Lower leg skin (tissue), 4 donors: ENCODE results near the gene TXNL4B. TPM values are rescaled to one million over a fixed set of nuclear protein-coding genes. Genes with fewer than 3 reads are reported as not detected.

Source experiments
- DNase-seq, 2 donors: peaks; one replicate each; pipeline ENCODE4 v3.0.0-alpha.2; 2019; ENCODE audit warnings: low spot score in 2 of 2
- H3K4me3 ChIP-seq: fragments of 200-600 bp; sonication (generic); 2 replicates; pipeline ENCODE4 v1.5.1; 2017; ENCODE audit warnings: mild to moderate bottlenecking, low read depth; ENCODE audit not compliant: poor library complexity, severe bottlenecking
- CTCF ChIP-seq, 3 donors: fragments of 450-650 bp; IDR thresholded peaks; one replicate each; pipeline ENCODE4 v1.5.1; 2016; ENCODE audit warnings: antibody characterized with exemption in 3 of 3, mild to moderate bottlenecking in 3 of 3, moderate library complexity in 2 of 3
- POLR2A ChIP-seq, 2 donors: fragments of 450-650 bp; IDR thresholded peaks; one replicate each; pipeline ENCODE4 v1.6.1; 2016 to 2017; ENCODE audit warnings: antibody characterized with exemption in 2 of 2, mild to moderate bottlenecking in 1 of 2, moderate library complexity in 1 of 2
- WGBS, 2 donors: methylation state at CpG; one replicate each; pipeline ENCODE4 v1.1.5; 2018; 5-methylcytosine and 5-hydroxymethylcytosine counted together
- intact Hi-C: fragments of 100-400 bp; cut with DNase I; formaldehyde crosslinking; loops from one replicate; pipeline ENCODE4 v1.15.0; 2023; ENCODE audit warnings: low total_unique reads
- total RNA-seq, 4 donors: library from RNA; depleted of rRNA; stranded (reverse); fragments of >200 nt; gene quantifications; one replicate each; pipeline ENCODE4 v1.1.0, GENCODE V29; 2016

TXNL4B gene
- total RNA-seq, 4 donors from 2014 or later: 10.5 to 12.4 (median 11.4) TPM

DNA sequence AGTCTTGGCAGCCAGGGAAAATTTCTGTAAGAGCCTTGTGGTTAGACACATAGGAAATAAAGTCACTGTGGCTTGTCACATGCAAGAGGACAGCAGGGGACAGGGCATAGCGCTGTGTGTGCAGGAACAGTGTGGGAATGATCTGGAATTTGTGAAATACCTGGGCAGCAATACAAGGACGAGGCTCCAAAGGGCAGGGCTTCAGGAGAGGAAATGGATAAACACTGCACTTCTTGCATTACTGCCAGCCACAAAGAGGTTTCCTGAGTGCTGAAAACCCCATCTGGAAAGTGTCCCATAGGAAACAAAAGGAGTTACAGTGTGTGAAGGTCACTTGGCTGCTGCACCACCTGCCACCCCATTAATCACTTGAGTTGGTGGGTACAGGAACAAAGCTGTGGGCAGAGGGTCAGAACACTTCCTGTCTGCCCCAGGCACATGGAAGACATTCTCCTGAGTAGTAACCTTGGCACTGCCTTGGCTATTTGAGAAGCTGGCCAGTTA, 51.2 kb downstream of the TXNL4B start:
- TF ChIP-seq POLR2A (IDR thresholded peaks at IDR 0.05) (no peak), CTCF (IDR thresholded peaks at IDR 0.05) (no peak)
- H3K4me3 ChIP-seq: no peak overlapping the region
- 54 to 79% methylated on average over 2 of the region's 2 CpGs for WGBS, 2 donors
- DNase-seq: no peak
- intact Hi-C loops: no loop called here

GRCh38 chr16:72036098-72036497, 57.3 kb downstream of the TXNL4B start:
- no peak overlapping the region for H3K4me3 ChIP-seq
- no peak for DNase-seq
- 63 to 64% methylated on average over 5 of the region's 5 CpGs for WGBS, 2 donors
- intact Hi-C loops: no loop called here
- no peak for TF ChIP-seq CTCF (IDR thresholded peaks at IDR 0.05)

Other genes with a start within 250 kb of the TXNL4B start
- 10 to 100 TPM; 21.8 to 29.7 (median 27.2) TPM for gene ATXN1L, start 247.6 kb downstream of the TXNL4B start, total RNA-seq
- gene ZNF821, start 209.4 kb downstream of the TXNL4B start, total RNA-seq: 10 to 100 TPM; 13.6 to 21.0 (median 17.2) TPM
- 100 to 1,000 TPM; 153 to 227 (median 197) TPM for gene IST1, start 198.1 kb downstream of the TXNL4B start, total RNA-seq
- under 1 TPM in 2 of 4 donors, not detected in 2; 0.06 to 0.44 TPM for gene PKD1L3, start 93.2 kb downstream of the TXNL4B start, total RNA-seq
- gene DHODH, start 84.9 kb downstream of the TXNL4B start, total RNA-seq: 1 to 10 TPM; 3.7 to 7.3 (median 4.7) TPM
- gene HP, start 39.1 kb downstream of the TXNL4B start, total RNA-seq: 1 to 10 TPM in 1 of 4 donors, not detected in 3; 1.3 TPM
- 1 to 10 TPM in 1 of 4 donors, under 1 TPM in 1, not detected in 2; 0.54 to 1.3 TPM for gene HPR, start 30.4 kb downstream of the TXNL4B start, total RNA-seq
- 10 to 100 TPM; 47.1 to 93.4 (median 51.2) TPM for gene DHX38, start 227 bp upstream of the TXNL4B start, total RNA-seq
- 1 to 10 TPM in 2 of 4 donors, under 1 TPM in 2; 0.17 to 2.9 (median 1.0) TPM for gene PMFBP1, start 78.5 kb upstream of the TXNL4B start, total RNA-seq